ENCODE data around the gene C19orf12. TPM values are rescaled to one million over a fixed set of nuclear protein-coding genes. Genes with fewer than 3 reads are reported as not detected.
"Not testable (repeated sequence)": the region's sequence is repeated elsewhere in the genome, so short reads cannot be mapped to it uniquely, and the experiment has no call there.

C19orf12 gene
- total RNA-seq, 1 experiment from 2014 or later: 16.7 TPM

GRCh38 chr19:29735829-29736228 lies 20.8 kb upstream of the C19orf12 start:
- DNase-seq (ENCODE audit: extremely low read depth, low read depth): no peak

GRCh38 chr19:29731331-29731850 lies 16.3 kb upstream of the C19orf12 start:
- no peak for DNase-seq (ENCODE audit: extremely low read depth, low read depth)

GRCh38 chr19:29727906-29728305 lies 12.8 kb upstream of the C19orf12 start:
- no peak for DNase-seq (ENCODE audit: extremely low read depth, low read depth)

GRCh38 chr19:29724746-29725145 lies 9.7 kb upstream of the C19orf12 start:
- DNase-seq (ENCODE audit: extremely low read depth, low read depth): no peak

- DNase-seq (ENCODE audit: extremely low read depth, low read depth): no peak
Observed at GRCh38 chr19:29724102-29724641, 9.1 kb upstream of the C19orf12 start.

- no peak for DNase-seq (ENCODE audit: extremely low read depth, low read depth)
Observed at GRCh38 chr19:29717051-29717450, 2.0 kb upstream of the C19orf12 start.

GRCh38 chr19:29715701-29716581 lies 880 bp upstream of the C19orf12 start:
- peak; percentile 5 for DNase-seq (ENCODE audit: extremely low read depth, low read depth)

GRCh38 chr19:29714371-29714952 lies 599 bp downstream of the C19orf12 start:
- DNase-seq (ENCODE audit: extremely low read depth, low read depth): no peak

GRCh38 chr19:29712744-29713516 lies 2.1 kb downstream of the C19orf12 start:
- no peak for DNase-seq (ENCODE audit: extremely low read depth, low read depth)

GRCh38 chr19:29711584-29712132 lies 3.4 kb downstream of the C19orf12 start:
- DNase-seq (ENCODE audit: extremely low read depth, low read depth): no peak

- not testable (repeated sequence) for DNase-seq (ENCODE audit: extremely low read depth, low read depth)
Observed at GRCh38 chr19:29709440-29709798, 5.6 kb downstream of the C19orf12 start.

- DNase-seq (ENCODE audit: extremely low read depth, low read depth): no peak
Observed at GRCh38 chr19:29708554-29709439, 6.3 kb downstream of the C19orf12 start.

- DNase-seq (ENCODE audit: extremely low read depth, low read depth): no peak
Observed at GRCh38 chr19:29706635-29707034, 8.4 kb downstream of the C19orf12 start.

GRCh38 chr19:29705706-29706105 lies 9.4 kb downstream of the C19orf12 start:
- no peak for DNase-seq (ENCODE audit: extremely low read depth, low read depth)

GRCh38 chr19:29704562-29705558 lies 10.2 kb downstream of the C19orf12 start:
- DNase-seq (ENCODE audit: extremely low read depth, low read depth): no peak

GRCh38 chr19:29702963-29703320 lies 12.1 kb downstream of the C19orf12 start:
- DNase-seq (ENCODE audit: extremely low read depth, low read depth): no peak

GRCh38 chr19:29702161-29702962 lies 12.7 kb downstream of the C19orf12 start:
- no peak for DNase-seq (ENCODE audit: extremely low read depth, low read depth)

- no peak for DNase-seq (ENCODE audit: extremely low read depth, low read depth)
Observed at GRCh38 chr19:29700498-29700897, 14.6 kb downstream of the C19orf12 start.

All from NCI-H460 (cell line).